PC-3 (cell line): ENCODE data around the gene CERKL. TPM values are rescaled to one million over a fixed set of nuclear protein-coding genes. Genes with fewer than 3 reads are reported as not detected.

Experiments
- ATAC-seq: fragments of 200-7000 bp; cut with Tn5 transposase; 2 replicates; pipeline ENCODE4 v1.9.1; 2020; ENCODE audit warnings: mild to moderate bottlenecking, moderate library complexity
- BruUV-seq: library from RNA; stranded (reverse); fragments of 400-500 nt; replicated peaks from 2 replicates; lab custom pipeline; 2021; lab: Mats Ljungman, UMichigan
- CTCF ChIA-PET: fragments of 300-600 bp; sonication (Branson Sonifier 250); formaldehyde crosslinking; loops from one replicate; lab custom pipeline; 2022; ENCODE audit warnings: antibody characterized with exemption; lab: Charles Lee
- POLR2A ChIA-PET: fragments of 300-600 bp; sonication (Branson Sonifier 250); formaldehyde crosslinking; loops from one replicate; lab custom pipeline; 2022; ENCODE audit warnings: antibody characterized with exemption; ENCODE audit not compliant: unreplicated experiment; lab: Charles Lee
- DNase-seq: peaks from one replicate; pipeline ENCODE4 v3.0.0-alpha.2; 2015
- H2AFZ ChIP-seq: fragments of 300-600 bp; sonication (generic); 2 replicates; pipeline ENCODE4 v1.6.0; 2016; ENCODE audit warnings: antibody characterized with exemption, low read length
- H3F3A ChIP-seq: fragments of 300-600 bp; sonication (generic); one replicate; pipeline ENCODE4 v1.6.0; 2017; ENCODE audit warnings: antibody characterized with exemption, low read length, control low read depth, mild to moderate bottlenecking; ENCODE audit not compliant: unreplicated experiment
- H3K27ac ChIP-seq: fragments of 300-600 bp; sonication (generic); 2 replicates; pipeline ENCODE4 v1.5.1; 2016; ENCODE audit warnings: mild to moderate bottlenecking, low read length
- H3K27me3 ChIP-seq: fragments of 300-600 bp; sonication (generic); 2 replicates; pipeline ENCODE4 v1.6.1; 2016; ENCODE audit warnings: low read length, mixed read lengths
- H3K36me3 ChIP-seq: fragments of 300-600 bp; sonication (generic); 2 replicates; pipeline ENCODE4 v1.6.1; 2016; ENCODE audit warnings: low read depth, mixed run types, low read length, mixed read lengths
- H3K4me1 ChIP-seq: fragments of 300-600 bp; sonication (generic); 2 replicates; pipeline ENCODE4 v1.5.1; 2016; ENCODE audit warnings: low read length; ENCODE audit not compliant: insufficient read depth
- H3K4me2 ChIP-seq: fragments of 300-600 bp; sonication (generic); 2 replicates; pipeline ENCODE4 v1.6.0; 2016; ENCODE audit warnings: low read length
- H3K4me3 ChIP-seq: fragments of 300-600 bp; sonication (generic); 2 replicates; pipeline ENCODE4 v1.5.1; 2016; ENCODE audit warnings: mild to moderate bottlenecking, low read length, mixed read lengths
- H3K79me2 ChIP-seq: fragments of 300-600 bp; sonication (generic); 2 replicates; pipeline ENCODE4 v1.6.1; 2017; ENCODE audit warnings: low read length, mixed read lengths
- H3K9ac ChIP-seq: fragments of 300-600 bp; sonication (generic); 2 replicates; pipeline ENCODE4 v1.6.0; 2016; ENCODE audit warnings: mild to moderate bottlenecking, low read length
- H3K9me2 ChIP-seq: fragments of 300-600 bp; sonication (generic); replicated peaks from 2 replicates; pipeline ENCODE4 v1.6.1; 2016; ENCODE audit warnings: mixed run types, low read length, mixed read lengths
- H3K9me3 ChIP-seq: fragments of 300-600 bp; sonication (generic); 2 replicates; pipeline ENCODE4 v1.6.1; 2016; ENCODE audit warnings: low read length, mixed read lengths
- H4K20me1 ChIP-seq: fragments of 300-600 bp; sonication (generic); 2 replicates; pipeline ENCODE4 v1.6.1; 2016; ENCODE audit warnings: low read length, mixed read lengths
- EZH2 ChIP-seq: fragments of 300-600 bp; sonication (generic); IDR thresholded peaks from one replicate; pipeline ENCODE4 v1.6.1; 2017; ENCODE audit warnings: antibody characterized with exemption, mild to moderate bottlenecking, low read length; ENCODE audit not compliant: unreplicated experiment
- EZH2phosphoT487 ChIP-seq: fragments of 300-600 bp; sonication (generic); IDR thresholded peaks from 2 replicates; pipeline ENCODE4 v1.6.1; 2018; ENCODE audit warnings: mild to moderate bottlenecking, antibody characterized with exemption, low read length, borderline replicate concordance
- intact Hi-C: fragments of 100-400 bp; cut with micrococcal nuclease; formaldehyde crosslinking; loops from 2 replicates; pipeline ENCODE4 v1.9.0; 2023
- total RNA-seq: library from RNA; depleted of rRNA; stranded (reverse); fragments of >200 nt; gene quantifications from 2 replicates; pipeline ENCODE4 v1.2.3, GENCODE V29; 2014
- TF ChIP-seq, protein P1 (sequence below): fragments of 300-600 bp; sonication (generic); conservative IDR thresholded peaks from 2 replicates; pipeline ENCODE4 v1.5.1; 2017; ENCODE audit warnings: antibody characterized with exemption, low read depth, mild to moderate bottlenecking, low read length

CERKL gene
- total RNA-seq, 1 experiment from 2014 or later, result 0.98 TPM

GRCh38 chr2:181528441-181528840 lies 128.5 kb downstream of the CERKL start:
- Histone ChIP-seq H3K4me3 (no peak overlapping the region), H3K9me2 (no peaks in the 10 kb centered on the region), H4K20me1 (no peaks in the 10 kb centered on the region), H3K27ac (no peak overlapping the region), H3K9me3 (no peaks in the 10 kb centered on the region), H3F3A (no peaks in the 10 kb centered on the region), H3K4me1 (peaks cover 10% of the 10 kb centered on the region), H3K9ac (no peak overlapping the region), H3K4me2 (no peak overlapping the region), H3K27me3 (no peaks in the 10 kb centered on the region), H3K79me2 (no peaks in the 10 kb centered on the region), H3K36me3 (no peaks in the 10 kb centered on the region), H2AFZ (no peak overlapping the region)
- CTCF ChIA-PET, result no interaction called here
- TF ChIP-seq EZH2phosphoT487 (no peak), EZH2 (no peak)
- TF ChIP-seq, protein P1, sequence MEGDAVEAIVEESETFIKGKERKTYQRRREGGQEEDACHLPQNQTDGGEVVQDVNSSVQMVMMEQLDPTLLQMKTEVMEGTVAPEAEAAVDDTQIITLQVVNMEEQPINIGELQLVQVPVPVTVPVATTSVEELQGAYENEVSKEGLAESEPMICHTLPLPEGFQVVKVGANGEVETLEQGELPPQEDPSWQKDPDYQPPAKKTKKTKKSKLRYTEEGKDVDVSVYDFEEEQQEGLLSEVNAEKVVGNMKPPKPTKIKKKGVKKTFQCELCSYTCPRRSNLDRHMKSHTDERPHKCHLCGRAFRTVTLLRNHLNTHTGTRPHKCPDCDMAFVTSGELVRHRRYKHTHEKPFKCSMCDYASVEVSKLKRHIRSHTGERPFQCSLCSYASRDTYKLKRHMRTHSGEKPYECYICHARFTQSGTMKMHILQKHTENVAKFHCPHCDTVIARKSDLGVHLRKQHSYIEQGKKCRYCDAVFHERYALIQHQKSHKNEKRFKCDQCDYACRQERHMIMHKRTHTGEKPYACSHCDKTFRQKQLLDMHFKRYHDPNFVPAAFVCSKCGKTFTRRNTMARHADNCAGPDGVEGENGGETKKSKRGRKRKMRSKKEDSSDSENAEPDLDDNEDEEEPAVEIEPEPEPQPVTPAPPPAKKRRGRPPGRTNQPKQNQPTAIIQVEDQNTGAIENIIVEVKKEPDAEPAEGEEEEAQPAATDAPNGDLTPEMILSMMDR, result no peak
- no peak for ATAC-seq
- no peak for DNase-seq
- intact Hi-C loops, result no loop called here
- POLR2A ChIA-PET, result no interaction called here
- no TSS peak for BruUV-seq

GRCh38 chr2:181527058-181527457 lies 129.8 kb downstream of the CERKL start:
- CTCF ChIA-PET, result no interaction called here
- Histone ChIP-seq H3K4me2 (no peak overlapping the region), H3K4me1 (peaks cover 10% of the 10 kb centered on the region), H3K4me3 (no peak overlapping the region), H2AFZ (no peak overlapping the region), H3K9me3 (no peaks in the 10 kb centered on the region), H3K9me2 (no peaks in the 10 kb centered on the region), H4K20me1 (no peaks in the 10 kb centered on the region), H3K27ac (no peak overlapping the region), H3K36me3 (no peaks in the 10 kb centered on the region), H3F3A (no peaks in the 10 kb centered on the region), H3K27me3 (no peaks in the 10 kb centered on the region), H3K9ac (no peak overlapping the region), H3K79me2 (no peaks in the 10 kb centered on the region)
- TF ChIP-seq EZH2, result no peak
- no peak for TF ChIP-seq EZH2phosphoT487
- TF ChIP-seq, protein P1, result no peak
- intact Hi-C loops, result no loop called here
- no TSS peak for BruUV-seq
- POLR2A ChIA-PET, result no interaction called here
- DNase-seq (no peak), ATAC-seq (no peak)

- intact Hi-C loops, result no loop called here
- H2AFZ ChIP-seq, result peak overlapping the region; percentile 54
- H3K36me3 ChIP-seq, result no peaks in the 10 kb centered on the region
- H3K9me2 ChIP-seq, result no peaks in the 10 kb centered on the region
- H3K4me3 ChIP-seq, result no peak overlapping the region
- no peaks in the 10 kb centered on the region for H3K79me2 ChIP-seq
- BruUV-seq, result no TSS peak
- ChIA-PET CTCF (no interaction called here), POLR2A (no interaction called here)
- H4K20me1 ChIP-seq, result no peaks in the 10 kb centered on the region
- no peak overlapping the region for H3K9ac ChIP-seq
- ATAC-seq, result peak; percentile 91
- peak overlapping the region; percentile 43 for H3K4me2 ChIP-seq
- H3F3A ChIP-seq, result no peaks in the 10 kb centered on the region
- DNase-seq, result peak; percentile 50
- H3K27ac ChIP-seq, result peak overlapping the region; percentile 28; the same call in 1 of the 2 replicates
- no peaks in the 10 kb centered on the region for H3K9me3 ChIP-seq
- H3K27me3 ChIP-seq, result no peaks in the 10 kb centered on the region
- H3K4me1 ChIP-seq, result peaks cover 10% of the 10 kb centered on the region
- TF ChIP-seq, protein P1, result no peak
- TF ChIP-seq EZH2 (no peak), EZH2phosphoT487 (no peak)
Observed at GRCh38 chr2:181526014-181526413, 130.9 kb downstream of the CERKL start.
